ENCODE results near the gene ZC3H12D.

Gene ZC3H12D

GRCh38 chr6:149441740-149442139 is 43.1 kb downstream of the ZC3H12D start:
- no peak overlapping the region for H3K9ac ChIP-seq
- H3K4me2 ChIP-seq (ENCODE audit: low read length): no peak overlapping the region
- no peak overlapping the region for H2AFZ ChIP-seq
- H3K27ac ChIP-seq: no peak overlapping the region
- H3K36me3 ChIP-seq (ENCODE audit: control insufficient read depth, insufficient read depth, low read length): no peaks in the 10 kb centered on the region
- H3K79me2 ChIP-seq: no peaks in the 10 kb centered on the region
- no peak for TF ChIP-seq CTCF (IDR thresholded peaks at IDR 0.05)
- no peaks in the 10 kb centered on the region for H3K4me1 ChIP-seq
- H3K27me3 ChIP-seq (ENCODE audit: control insufficient read depth, insufficient read depth, low read length): no peaks in the 10 kb centered on the region
- H3K9me3 ChIP-seq (ENCODE audit: control insufficient read depth, low read length): no peaks in the 10 kb centered on the region
- H3K4me3 ChIP-seq (ENCODE audit: low read depth, low read length): no peak overlapping the region

GRCh38 chr6:149440735-149441671 is 43.8 kb downstream of the ZC3H12D start:
- TF ChIP-seq CTCF (IDR thresholded peaks at IDR 0.05): no peak
- Histone ChIP-seq H3K79me2 (no peaks in the 10 kb centered on the region), H3K4me3 (ENCODE audit: low read depth, low read length) (no peak overlapping the region), H2AFZ (no peak overlapping the region), H3K9ac (no peak overlapping the region), H3K4me1 (no peaks in the 10 kb centered on the region), H3K4me2 (ENCODE audit: low read length) (no peak overlapping the region), H3K27ac (no peak overlapping the region), H3K36me3 (ENCODE audit: control insufficient read depth, insufficient read depth, low read length) (no peaks in the 10 kb centered on the region), H3K27me3 (ENCODE audit: control insufficient read depth, insufficient read depth, low read length) (no peaks in the 10 kb centered on the region), H3K9me3 (ENCODE audit: control insufficient read depth, low read length) (no peaks in the 10 kb centered on the region)

GRCh38 chr6:149439626-149440025 is 45.2 kb downstream of the ZC3H12D start:
- H3K27ac ChIP-seq: no peak overlapping the region
- H3K27me3 ChIP-seq (ENCODE audit: control insufficient read depth, insufficient read depth, low read length): no peaks in the 10 kb centered on the region
- no peak overlapping the region for H2AFZ ChIP-seq
- H3K9ac ChIP-seq: no peak overlapping the region
- no peaks in the 10 kb centered on the region for H3K36me3 ChIP-seq (ENCODE audit: control insufficient read depth, insufficient read depth, low read length)
- no peaks in the 10 kb centered on the region for H3K79me2 ChIP-seq
- no peak for TF ChIP-seq CTCF (IDR thresholded peaks at IDR 0.05)
- H3K4me3 ChIP-seq (ENCODE audit: low read depth, low read length): no peak overlapping the region
- no peak overlapping the region for H3K4me2 ChIP-seq (ENCODE audit: low read length)
- H3K4me1 ChIP-seq: no peaks in the 10 kb centered on the region
- H3K9me3 ChIP-seq (ENCODE audit: control insufficient read depth, low read length): no peaks in the 10 kb centered on the region

- Histone ChIP-seq H3K9ac (no peak overlapping the region), H3K4me1 (no peaks in the 10 kb centered on the region), H3K79me2 (no peaks in the 10 kb centered on the region), H3K36me3 (ENCODE audit: control insufficient read depth, insufficient read depth, low read length) (no peaks in the 10 kb centered on the region), H3K9me3 (ENCODE audit: control insufficient read depth, low read length) (no peaks in the 10 kb centered on the region), H3K27ac (no peak overlapping the region), H3K27me3 (ENCODE audit: control insufficient read depth, insufficient read depth, low read length) (no peaks in the 10 kb centered on the region), H2AFZ (no peak overlapping the region), H3K4me2 (ENCODE audit: low read length) (no peak overlapping the region), H3K4me3 (ENCODE audit: low read depth, low read length) (no peak overlapping the region)
- no peak for TF ChIP-seq CTCF (IDR thresholded peaks at IDR 0.05)
These were observed 46.0 kb downstream of the ZC3H12D start for GRCh38 chr6:149438855-149439254.

GRCh38 chr6:149437212-149437611 is 47.6 kb downstream of the ZC3H12D start:
- no peak for TF ChIP-seq CTCF (IDR thresholded peaks at IDR 0.05)
- Histone ChIP-seq H3K4me1 (no peaks in the 10 kb centered on the region), H3K9ac (no peak overlapping the region)

More at GRCh38 chr6:149437212-149437611, 47.6 kb downstream of the ZC3H12D start:
- no peaks in the 10 kb centered on the region for H3K36me3 ChIP-seq (ENCODE audit: control insufficient read depth, insufficient read depth, low read length)
- no peak overlapping the region for H2AFZ ChIP-seq
- H3K27ac ChIP-seq: no peak overlapping the region
- H3K4me2 ChIP-seq (ENCODE audit: low read length): no peak overlapping the region
- no peaks in the 10 kb centered on the region for H3K9me3 ChIP-seq (ENCODE audit: control insufficient read depth, low read length)
- no peaks in the 10 kb centered on the region for H3K79me2 ChIP-seq
- no peaks in the 10 kb centered on the region for H3K27me3 ChIP-seq (ENCODE audit: control insufficient read depth, insufficient read depth, low read length)
- no peak overlapping the region for H3K4me3 ChIP-seq (ENCODE audit: low read depth, low read length)

Measured in parathyroid adenoma (tissue), 2 donors.